NT2/D1 (cell line): ENCODE results near the gene CAVIN2.

Experiments used
- DNase-seq: peaks from one replicate; pipeline ENCODE4 v3.0.0-alpha.2; 2011; ENCODE audit warnings: low read depth, low spot score
- H3K27me3 ChIP-seq: 2 replicates; pipeline ENCODE4 v1.6.0; 2011; ENCODE audit warnings: mild to moderate bottlenecking; ENCODE audit not compliant: insufficient read length, insufficient read depth
- H3K36me3 ChIP-seq: 2 replicates; pipeline ENCODE4 v1.6.1; 2011; ENCODE audit warnings: mild to moderate bottlenecking, low read length, mixed read lengths; ENCODE audit not compliant: insufficient read depth, insufficient read length
- H3K4me1 ChIP-seq: 2 replicates; pipeline ENCODE4 v1.5.1; 2011; ENCODE audit not compliant: insufficient read depth, insufficient read length
- H3K4me3 ChIP-seq: 2 replicates; pipeline ENCODE4 v1.5.1; 2011; ENCODE audit warnings: low read depth; ENCODE audit not compliant: insufficient read length
- H3K9ac ChIP-seq: 2 replicates; pipeline ENCODE4 v1.6.0; 2011; ENCODE audit warnings: low read depth; ENCODE audit not compliant: insufficient read length
- H3K9me3 ChIP-seq: 2 replicates; pipeline ENCODE4 v1.5.1; 2011; ENCODE audit warnings: mild to moderate bottlenecking, low read length; ENCODE audit not compliant: insufficient read depth
- SUZ12 ChIP-seq: IDR thresholded peaks from 2 replicates; pipeline ENCODE4 v1.6.1; 2011; ENCODE audit not compliant: insufficient read length, insufficient read depth; ENCODE audit errors: extremely low read depth
- YY1 ChIP-seq: IDR thresholded peaks from 2 replicates; pipeline ENCODE4 v1.6.1; 2011; ENCODE audit not compliant: insufficient read length, insufficient read depth
- ZNF274 ChIP-seq: IDR thresholded peaks from 2 replicates; pipeline ENCODE4 v1.6.1; 2011; ENCODE audit warnings: mild to moderate bottlenecking, low read depth, low read length

CAVIN2 gene

DNA sequence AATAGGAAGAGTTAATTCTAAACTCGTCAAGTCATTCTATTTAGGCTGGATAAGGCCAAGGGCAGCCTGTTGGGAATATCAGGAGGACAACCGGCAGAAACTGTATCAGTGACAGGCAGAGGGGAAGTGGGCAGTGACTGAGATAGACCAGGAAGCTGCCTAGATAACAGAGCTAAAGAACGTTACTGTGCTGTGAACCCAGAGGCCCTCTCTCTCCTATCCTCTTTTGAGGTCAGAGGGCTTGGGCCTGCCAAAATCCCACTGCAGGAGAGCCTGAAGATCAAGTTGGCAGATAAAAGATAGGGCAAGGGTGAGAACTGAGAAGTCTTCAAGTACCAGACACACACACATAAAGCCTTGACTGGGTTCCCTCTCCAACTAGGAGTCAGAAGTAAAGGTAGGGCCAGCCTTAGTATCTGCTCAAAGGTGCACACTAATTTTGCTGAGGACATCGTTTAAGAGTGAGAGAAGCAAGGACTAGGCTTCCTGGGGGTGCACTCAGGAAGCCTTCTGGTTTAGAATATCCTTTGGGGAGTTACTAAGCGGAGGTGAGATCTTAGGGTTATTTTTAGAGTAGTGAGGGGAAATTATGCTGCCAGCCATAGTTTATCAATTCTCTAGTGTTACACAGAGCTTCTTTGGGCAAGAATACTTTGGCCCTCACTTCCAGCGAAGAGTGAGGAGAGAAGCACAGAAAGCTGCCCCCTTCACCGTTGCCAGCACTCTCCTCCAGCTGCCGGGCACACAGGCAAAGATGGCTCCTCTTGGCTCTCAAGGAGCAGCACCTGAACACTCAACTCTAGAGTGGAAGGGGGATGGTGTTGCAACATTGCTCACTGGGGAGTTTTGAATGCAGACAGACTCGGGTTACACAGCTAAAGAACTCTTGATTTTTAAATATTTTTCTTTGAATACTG is 9.8 kb downstream of the CAVIN2 start:
- no peak for DNase-seq
- H3K36me3 ChIP-seq = no peaks in the 10 kb centered on the region
- H3K4me1 ChIP-seq = no peaks in the 10 kb centered on the region
- peaks cover 6% of the 10 kb centered on the region; the same call in 1 of the 2 replicates for H3K9me3 ChIP-seq
- H3K4me3 ChIP-seq = no peak overlapping the region
- no peak overlapping the region for H3K9ac ChIP-seq
- TF ChIP-seq ZNF274 (no peak), SUZ12 (no peak), YY1 (no peak)
- no peaks in the 10 kb centered on the region for H3K27me3 ChIP-seq

GRCh38 chr2:191836471-191836852 is 10.4 kb downstream of the CAVIN2 start:
- Histone ChIP-seq H3K9me3 (peaks cover 6% of the 10 kb centered on the region; the same call in 1 of the 2 replicates), H3K36me3 (no peaks in the 10 kb centered on the region), H3K4me1 (no peaks in the 10 kb centered on the region), H3K4me3 (no peak overlapping the region), H3K27me3 (no peaks in the 10 kb centered on the region), H3K9ac (no peak overlapping the region)
- no peak for DNase-seq
- no peak for TF ChIP-seq YY1
- no peak for TF ChIP-seq ZNF274
- TF ChIP-seq SUZ12 = no peak

GRCh38 chr2:191835539-191836350 is 11.1 kb downstream of the CAVIN2 start:
- no peak overlapping the region for H3K4me3 ChIP-seq
- H3K9me3 ChIP-seq = peaks cover 6% of the 10 kb centered on the region; the same call in 1 of the 2 replicates
- H3K27me3 ChIP-seq = no peaks in the 10 kb centered on the region
- no peaks in the 10 kb centered on the region for H3K4me1 ChIP-seq
- no peaks in the 10 kb centered on the region for H3K36me3 ChIP-seq
- TF ChIP-seq SUZ12 (no peak), ZNF274 (no peak), YY1 (no peak)
- no peak overlapping the region for H3K9ac ChIP-seq
- DNase-seq = no peak

- Histone ChIP-seq H3K9me3 (peaks cover 6% of the 10 kb centered on the region; the same call in 1 of the 2 replicates), H3K27me3 (no peaks in the 10 kb centered on the region), H3K4me3 (no peak overlapping the region), H3K9ac (no peak overlapping the region), H3K4me1 (no peaks in the 10 kb centered on the region), H3K36me3 (no peaks in the 10 kb centered on the region)
- DNase-seq = no peak
- TF ChIP-seq ZNF274 (no peak), YY1 (no peak), SUZ12 (no peak)
Measured at GRCh38 chr2:191835100-191835499, 11.8 kb downstream of the CAVIN2 start.

GRCh38 chr2:191833356-191833755 is 13.5 kb downstream of the CAVIN2 start:
- no peak overlapping the region for H3K9ac ChIP-seq
- no peaks in the 10 kb centered on the region for H3K27me3 ChIP-seq
- no peak overlapping the region for H3K4me3 ChIP-seq
- H3K4me1 ChIP-seq = no peaks in the 10 kb centered on the region
- no peak for DNase-seq
- no peaks in the 10 kb centered on the region for H3K36me3 ChIP-seq
- 0 out of 2 replicates have a peak, but pooled peaks cover 2% of the 10 kb centered on the region for H3K9me3 ChIP-seq
- no peak for TF ChIP-seq ZNF274
- TF ChIP-seq YY1 = no peak
- no peak for TF ChIP-seq SUZ12

GRCh38 chr2:191832668-191833067 is 14.2 kb downstream of the CAVIN2 start:
- H3K36me3 ChIP-seq = no peaks in the 10 kb centered on the region
- no peak for DNase-seq
- no peaks in the 10 kb centered on the region for H3K9me3 ChIP-seq
- no peak for TF ChIP-seq YY1
- no peak overlapping the region for H3K9ac ChIP-seq
- no peak overlapping the region for H3K4me3 ChIP-seq
- H3K4me1 ChIP-seq = no peaks in the 10 kb centered on the region
- H3K27me3 ChIP-seq = no peaks in the 10 kb centered on the region
